DOHH2 (cell line): ENCODE data around the gene OR4D1.

Experiments used
- CTCF ChIP-seq: fragments of 200-600 bp; sonication (generic); IDR thresholded peaks from one replicate; pipeline ENCODE4 v1.5.1; 2014; ENCODE audit warnings: antibody characterized with exemption, mild to moderate bottlenecking, low read depth, low read length; ENCODE audit not compliant: poor library complexity, severe bottlenecking
- EZH2phosphoT487 ChIP-seq: fragments of 200-600 bp; sonication (generic); IDR thresholded peaks from 2 replicates; pipeline ENCODE4 v1.6.1; 2017; ENCODE audit warnings: borderline replicate concordance, mild to moderate bottlenecking, antibody characterized with exemption, low read length, moderate library complexity, mixed read lengths

- TF ChIP-seq CTCF (no peak), EZH2phosphoT487 (no peak)
These were observed 38.2 kb upstream of the OR4D1 start for GRCh38 chr17:58110012-58110411.
